K562 treated with DMSO at 1 percent for 48 hours (cell line): ENCODE results near the gene PKP1. TPM values are rescaled to one million over a fixed set of nuclear protein-coding genes. Genes with fewer than 3 reads are reported as not detected.

Experiments used
- total RNA-seq: library from RNA; unstranded; fragments of 300-600 nt; gene quantifications from 2 replicates; pipeline ENCODE4 v1.2.3, GENCODE V29; 2022; ENCODE audit warnings: low replicate concordance; ENCODE audit errors: extremely low read depth

PKP1 gene
- not detected in 2 replicates for total RNA-seq

GRCh38 chr1:201282931-201283829 is at the start of gene PKP1:
Gene PKP1, plus strand, starts transcription at chr1:201283506. Its CDS starts 197 bp downstream, at chr1:201283703.

GRCh38 chr1:201377611-201378092 is 94.3 kb downstream of the PKP1 start, which contains the start of gene TNNT2:
Gene TNNT2, minus strand, starts transcription at chr1:201377680. Its CDS starts 4,426 bp downstream, at chr1:201373254.

Other genes with a start within 250 kb of the PKP1 start
- gene CACNA1S, start 171.1 kb upstream of the PKP1 start, total RNA-seq: not detected in 2 replicates
- not detected in 2 replicates for gene ASCL5, start 156.3 kb upstream of the PKP1 start, total RNA-seq
- gene TMEM9, start 129.0 kb upstream of the PKP1 start, total RNA-seq: not detected in 2 replicates
- not detected in 2 replicates for gene IGFN1, start 92.7 kb upstream of the PKP1 start, total RNA-seq
- gene TNNT2, start 94.2 kb downstream of the PKP1 start, total RNA-seq: not detected in 2 replicates
- not detected in 2 replicates for gene LAD1, start 115.8 kb downstream of the PKP1 start, total RNA-seq
- gene TNNI1, start 138.2 kb downstream of the PKP1 start, total RNA-seq: not detected in 2 replicates
- not detected in 2 replicates for gene PHLDA3, start 185.7 kb downstream of the PKP1 start, total RNA-seq
- not detected in 2 replicates for gene CSRP1, start 223.6 kb downstream of the PKP1 start, total RNA-seq